ENCODE results near the gene ZFAND3. TPM values are rescaled to one million over a fixed set of nuclear protein-coding genes. Genes with fewer than 3 reads are reported as not detected.

Gene ZFAND3
- total and polyA plus RNA-seq, 2 of the 4 experiments (the other 2 are of a cell fraction), result 10.9 to 26.7 TPM

DNA sequence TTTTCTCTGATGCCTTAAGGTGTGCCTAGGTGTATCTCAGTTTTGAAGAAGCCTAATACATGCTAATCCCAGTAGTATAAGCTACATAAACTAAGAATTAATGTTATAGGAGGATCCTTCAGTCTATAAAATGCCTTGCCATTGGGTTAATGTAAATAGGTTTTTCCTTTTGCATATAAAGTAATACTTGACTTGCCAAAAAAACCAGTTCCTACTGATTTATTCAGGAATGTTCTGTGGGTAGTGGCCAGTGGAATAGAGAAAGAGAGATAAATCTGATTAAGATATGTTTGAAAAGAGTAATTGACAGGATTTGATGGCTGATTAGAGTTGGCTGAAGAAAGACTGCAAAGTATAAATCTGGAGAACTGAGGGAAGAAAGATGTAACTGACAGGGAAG, 273.4 kb downstream of the ZFAND3 start:
- no peak for TF ChIP-seq BHLHE40 (IDR thresholded peaks at IDR 0.05; ENCODE audit: low read depth, low read length)
- TF ChIP-seq SMC3 (IDR thresholded peaks at IDR 0.05; ENCODE audit: low read depth, low read length), result no peak
- Histone ChIP-seq H3K56ac (ENCODE audit: extremely low read depth, insufficient read depth, low read length) (no peak overlapping the region), H4K8ac (ENCODE audit: low read depth in 2 of 2, low read length in 2 of 2) (no peak overlapping the region), H3K4me2 (ENCODE audit: low read depth, low read length) (no peak overlapping the region), H3K18ac (ENCODE audit: low read depth, low read length) (no peak overlapping the region), H3K79me1 (ENCODE audit: low read depth in 1 of 2, low read length in 2 of 2) (peaks cover 46 to 76% of the 10 kb centered on the region in 2 experiments), H3K23ac (ENCODE audit: low read depth, low read length) (no peak overlapping the region), H3K36me3 (ENCODE audit: control insufficient read depth, insufficient read depth, low read length) (no peaks in the 10 kb centered on the region), H4K20me1 (ENCODE audit: insufficient read depth, low read length) (peaks cover 18% of the 10 kb centered on the region; the same call in 1 of the 2 replicates), H3K14ac (replicated peaks; ENCODE audit: low read depth, low read length) (no peak overlapping the region), H2AK9ac (replicated peaks; ENCODE audit: low read depth, low read length, poor library complexity) (no peak overlapping the region), H2BK5ac (ENCODE audit: low read depth, low read length, poor library complexity, severe bottlenecking) (no peak overlapping the region), H2BK20ac (ENCODE audit: low read depth, low read length) (no peak overlapping the region), H3K9ac (ENCODE audit: low read depth, low read length) (no peak overlapping the region), H3K4ac (ENCODE audit: low read depth, low read length) (no peak overlapping the region), H3K27ac (ENCODE audit: insufficient read depth, low read length) (no peak overlapping the region), H3K4me1 (ENCODE audit: control insufficient read depth, insufficient read depth, low read length) (peaks cover 7% of the 10 kb centered on the region), H2BK15ac (ENCODE audit: low read depth, low read length) (no peak overlapping the region), H2AK5ac (ENCODE audit: low read depth, low read length) (no peak overlapping the region), H3K27me3 (ENCODE audit: control insufficient read depth, insufficient read depth, low read length) (no peaks in the 10 kb centered on the region), H3K4me3 (ENCODE audit: insufficient read depth, low read depth, low read length) (no peak overlapping the region), H2BK120ac (ENCODE audit: low read depth, low read length) (no peak overlapping the region), H4K91ac (ENCODE audit: insufficient read depth, low read depth, low read length) (no peak overlapping the region), H3K9me3 (ENCODE audit: control insufficient read depth, insufficient read depth, low read length) (no peaks in the 10 kb centered on the region), H2AFZ (replicated peaks; ENCODE audit: low read length, poor library complexity) (no peak overlapping the region), H3K9me1 (ENCODE audit: insufficient read depth, low read length) (peaks cover 16% of the 10 kb centered on the region), H4K5ac (ENCODE audit: low read depth, low read length) (no peak overlapping the region)
- ChIA-PET POLR2A (ENCODE audit: unreplicated experiment) (no interaction called here), CTCF (interaction anchor here (0.6 kb wide), 1 partner anchor 624 kb away, joined by 3 read pairs; no protein-coding TSS in a partner anchor)
- intact Hi-C loops (cut with micrococcal nuclease), result no loop called here
- in situ Hi-C loops (cut with MboI; ENCODE audit: low sequenced_read_pairs), result no loop called here
- no peak for DNase-seq
- ATAC-seq (ENCODE audit: low read depth), result no peak
- BruUV-seq (replicated peaks), result no TSS peak
- dilution Hi-C loops (cut with HindIII; ENCODE audit: low sequenced_read_pairs, unreplicated experiment), result no loop called here

Measured in IMR-90 (cell line).